GM12875 (cell line): ENCODE results near the gene LGMN.
"Not testable (repeated sequence)": the region's sequence is repeated elsewhere in the genome, so short reads cannot be mapped to it uniquely, and the experiment has no call there.

Source experiments
- H3K4me3 ChIP-seq: one replicate; pipeline ENCODE4 v1.5.1; 2011; ENCODE audit warnings: low read depth, low read length, control low read depth
- TF ChIP-seq, protein P1 (sequence below): IDR thresholded peaks from 2 replicates; pipeline ENCODE4 v1.5.1; 2011; ENCODE audit warnings: low read depth, mild to moderate bottlenecking, control low read depth, inconsistent platforms, low read length, moderate library complexity, borderline replicate concordance; ENCODE audit not compliant: insufficient read depth

LGMN gene

DNA sequence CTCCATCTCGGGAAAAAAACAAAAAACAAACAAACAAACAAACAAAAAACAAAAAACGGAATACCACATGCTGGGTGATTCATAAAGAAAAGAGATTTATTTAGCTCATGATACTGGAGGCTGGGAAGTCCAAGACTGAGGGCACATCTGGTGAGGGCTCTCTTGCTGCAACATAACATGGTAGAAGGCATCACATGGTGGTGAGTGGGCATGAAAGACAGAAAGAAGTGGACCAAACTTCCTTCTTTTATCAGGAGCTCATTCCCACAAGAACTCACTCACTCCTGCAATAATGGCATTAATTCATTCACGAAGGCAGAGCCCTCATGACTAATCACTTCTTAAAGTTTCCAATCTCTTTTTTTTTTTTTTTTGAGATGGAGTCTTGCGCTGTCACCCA, 8.0 kb upstream of the LGMN start:
- no peak overlapping the region for H3K4me3 ChIP-seq
- TF ChIP-seq, protein P1, sequence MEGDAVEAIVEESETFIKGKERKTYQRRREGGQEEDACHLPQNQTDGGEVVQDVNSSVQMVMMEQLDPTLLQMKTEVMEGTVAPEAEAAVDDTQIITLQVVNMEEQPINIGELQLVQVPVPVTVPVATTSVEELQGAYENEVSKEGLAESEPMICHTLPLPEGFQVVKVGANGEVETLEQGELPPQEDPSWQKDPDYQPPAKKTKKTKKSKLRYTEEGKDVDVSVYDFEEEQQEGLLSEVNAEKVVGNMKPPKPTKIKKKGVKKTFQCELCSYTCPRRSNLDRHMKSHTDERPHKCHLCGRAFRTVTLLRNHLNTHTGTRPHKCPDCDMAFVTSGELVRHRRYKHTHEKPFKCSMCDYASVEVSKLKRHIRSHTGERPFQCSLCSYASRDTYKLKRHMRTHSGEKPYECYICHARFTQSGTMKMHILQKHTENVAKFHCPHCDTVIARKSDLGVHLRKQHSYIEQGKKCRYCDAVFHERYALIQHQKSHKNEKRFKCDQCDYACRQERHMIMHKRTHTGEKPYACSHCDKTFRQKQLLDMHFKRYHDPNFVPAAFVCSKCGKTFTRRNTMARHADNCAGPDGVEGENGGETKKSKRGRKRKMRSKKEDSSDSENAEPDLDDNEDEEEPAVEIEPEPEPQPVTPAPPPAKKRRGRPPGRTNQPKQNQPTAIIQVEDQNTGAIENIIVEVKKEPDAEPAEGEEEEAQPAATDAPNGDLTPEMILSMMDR, result no peak

DNA sequence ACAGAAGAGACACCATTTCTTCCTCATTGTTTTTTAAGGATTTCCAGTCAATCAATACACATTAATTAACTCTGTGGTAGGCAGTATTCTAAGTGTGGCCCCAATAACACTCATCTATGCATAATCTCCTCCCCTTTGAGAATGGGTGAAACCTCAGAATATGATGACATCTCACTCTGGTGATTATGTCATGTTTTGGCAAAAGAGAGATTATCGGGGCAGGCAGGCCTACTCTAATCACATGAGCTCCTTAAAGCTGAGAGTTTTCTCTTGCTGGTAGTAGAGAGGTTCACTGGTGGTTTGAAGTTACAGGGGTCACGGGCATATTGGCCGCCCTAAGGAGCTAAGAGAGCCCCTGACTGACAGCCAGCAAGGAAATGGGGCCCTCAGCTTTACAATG, 7.1 kb upstream of the LGMN start:
- H3K4me3 ChIP-seq, result no peak overlapping the region
- TF ChIP-seq, protein P1, result no peak

DNA sequence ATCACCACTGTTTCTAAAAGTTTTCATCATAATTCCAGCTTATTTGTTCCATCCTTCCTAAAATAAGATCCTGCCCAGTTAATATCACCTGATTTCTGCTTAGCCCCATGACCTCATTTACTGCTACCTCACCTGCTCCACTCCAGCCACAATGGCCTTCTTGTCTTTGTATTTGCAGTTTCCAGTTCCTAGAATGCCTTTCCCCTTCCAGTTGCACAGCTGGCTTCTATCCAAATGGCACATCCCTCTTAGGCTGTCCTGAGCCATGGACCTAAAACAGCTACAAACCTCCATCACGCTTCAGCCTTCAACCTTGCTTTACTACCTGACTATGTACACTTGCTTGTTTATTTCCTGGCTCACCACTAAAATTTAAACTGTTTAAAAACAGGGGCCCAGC, 6.5 kb upstream of the LGMN start:
- TF ChIP-seq, protein P1, result no peak
- H3K4me3 ChIP-seq, result no peak overlapping the region

DNA sequence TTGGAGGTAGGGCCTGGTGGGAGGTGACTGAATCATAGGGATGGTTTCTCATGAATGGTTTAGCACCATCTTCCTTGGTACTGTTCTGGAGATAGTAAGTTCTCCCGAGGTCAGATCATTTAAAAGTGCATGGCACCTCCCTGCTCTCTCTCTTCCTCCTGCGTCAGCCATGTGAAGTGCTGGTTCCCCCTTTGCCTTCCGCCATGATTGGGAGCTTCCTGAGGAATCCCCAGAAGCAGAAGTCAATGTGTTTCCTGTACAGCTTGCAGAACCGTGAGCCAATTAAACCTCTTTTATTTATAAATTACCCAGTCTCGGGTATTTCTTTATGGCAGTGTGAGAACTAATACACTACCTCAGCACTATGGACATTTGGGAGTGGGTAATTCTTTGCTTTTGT, 4.8 kb upstream of the LGMN start:
- no peak overlapping the region for H3K4me3 ChIP-seq
- TF ChIP-seq, protein P1, result no peak

DNA sequence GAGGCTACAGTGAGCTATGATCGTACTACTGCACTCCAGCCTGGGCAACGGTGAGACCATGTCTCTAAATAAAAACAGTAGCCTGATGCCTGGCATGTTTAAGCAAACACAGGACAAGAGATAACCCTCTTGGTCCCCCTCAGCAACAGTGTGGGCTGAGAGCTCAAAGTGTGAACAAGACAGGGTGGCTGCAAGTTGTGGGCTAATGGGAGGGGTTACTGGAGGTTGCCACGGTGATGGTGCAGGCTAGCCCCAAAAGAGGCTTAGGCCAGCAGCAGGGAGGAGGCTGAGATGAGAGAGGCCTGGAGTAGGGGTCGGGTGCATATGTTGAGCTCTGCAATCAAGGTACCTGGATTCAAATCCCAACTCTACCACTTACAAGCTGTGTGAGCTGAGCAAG, 3.4 kb upstream of the LGMN start:
- TF ChIP-seq, protein P1, result no peak
- no peak overlapping the region for H3K4me3 ChIP-seq

DNA sequence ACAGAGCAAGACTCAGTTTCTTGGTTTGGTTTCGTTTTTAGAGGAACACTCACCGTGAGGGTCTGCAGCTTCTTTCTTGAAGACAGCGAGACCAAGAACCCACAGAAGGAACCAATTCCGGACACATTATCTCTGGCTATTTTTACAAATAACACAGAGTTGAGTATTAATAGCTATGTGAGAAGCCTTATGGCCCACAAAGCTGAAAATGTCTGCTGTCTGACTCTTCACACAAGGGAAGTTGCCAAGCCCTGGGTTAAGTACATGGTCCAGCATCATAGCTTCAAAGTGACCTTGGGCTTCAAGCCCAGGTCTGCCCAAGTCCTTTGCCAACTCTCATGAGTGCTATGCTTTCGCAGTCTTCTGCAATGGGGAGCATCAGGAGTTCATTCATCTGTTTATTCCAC, 2.6 kb upstream of the LGMN start:
- TF ChIP-seq, protein P1, result no peak
- H3K4me3 ChIP-seq, result no peak overlapping the region

DNA sequence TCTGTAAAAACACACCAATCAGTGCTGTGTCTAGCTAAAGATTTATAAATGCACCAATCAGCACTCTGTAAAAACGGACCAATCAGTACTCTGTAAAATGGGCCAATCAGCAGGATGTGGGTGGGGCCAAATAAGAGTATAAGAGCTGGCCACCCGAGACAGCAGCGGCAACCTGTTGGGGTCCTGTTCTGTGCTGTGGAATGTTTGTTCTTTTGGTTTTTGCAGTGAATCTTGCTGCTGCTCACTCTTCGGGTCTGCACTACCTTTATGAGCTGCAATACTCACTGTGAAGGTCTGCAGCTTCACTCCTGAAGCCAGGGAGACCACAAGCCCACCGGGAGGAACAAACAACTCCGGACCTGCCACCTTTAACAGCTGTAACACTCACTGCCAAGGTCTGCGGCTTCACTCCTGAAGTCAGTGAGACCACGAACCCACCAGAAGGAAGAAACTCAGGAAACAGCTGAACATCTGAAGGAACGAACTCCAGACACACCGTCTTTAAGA, 1.8 kb upstream of the LGMN start:
- H3K4me3 ChIP-seq, result not testable (repeated sequence)
